NB4 (cell line): ENCODE results near the gene ALKBH6.

Experiments
- DNase-seq: peaks from one replicate; pipeline ENCODE4 v3.0.0; 2010; ENCODE audit warnings: low read depth
- H3K4me3 ChIP-seq: one replicate; pipeline ENCODE4 v1.5.1; 2011; ENCODE audit warnings: mild to moderate bottlenecking, low read depth, low read length, moderate library complexity
- MYC ChIP-seq: IDR thresholded peaks from 2 replicates; pipeline ENCODE4 v1.6.1; 2011; ENCODE audit warnings: low read depth, low read length
- POLR2A ChIP-seq: IDR thresholded peaks from 2 replicates; pipeline ENCODE4 v1.6.1; 2011; ENCODE audit warnings: mild to moderate bottlenecking; ENCODE audit not compliant: insufficient read length; ENCODE audit errors: extremely low read depth
- TF ChIP-seq, protein P1 (sequence below): IDR thresholded peaks from 2 replicates; pipeline ENCODE4 v1.6.1; 2011; ENCODE audit warnings: low read depth, low read length
- TF ChIP-seq, protein P2 (sequence below): IDR thresholded peaks from one replicate; pipeline ENCODE4 v1.5.1; 2012; ENCODE audit warnings: low read depth, low read length

ALKBH6 gene

DNA sequence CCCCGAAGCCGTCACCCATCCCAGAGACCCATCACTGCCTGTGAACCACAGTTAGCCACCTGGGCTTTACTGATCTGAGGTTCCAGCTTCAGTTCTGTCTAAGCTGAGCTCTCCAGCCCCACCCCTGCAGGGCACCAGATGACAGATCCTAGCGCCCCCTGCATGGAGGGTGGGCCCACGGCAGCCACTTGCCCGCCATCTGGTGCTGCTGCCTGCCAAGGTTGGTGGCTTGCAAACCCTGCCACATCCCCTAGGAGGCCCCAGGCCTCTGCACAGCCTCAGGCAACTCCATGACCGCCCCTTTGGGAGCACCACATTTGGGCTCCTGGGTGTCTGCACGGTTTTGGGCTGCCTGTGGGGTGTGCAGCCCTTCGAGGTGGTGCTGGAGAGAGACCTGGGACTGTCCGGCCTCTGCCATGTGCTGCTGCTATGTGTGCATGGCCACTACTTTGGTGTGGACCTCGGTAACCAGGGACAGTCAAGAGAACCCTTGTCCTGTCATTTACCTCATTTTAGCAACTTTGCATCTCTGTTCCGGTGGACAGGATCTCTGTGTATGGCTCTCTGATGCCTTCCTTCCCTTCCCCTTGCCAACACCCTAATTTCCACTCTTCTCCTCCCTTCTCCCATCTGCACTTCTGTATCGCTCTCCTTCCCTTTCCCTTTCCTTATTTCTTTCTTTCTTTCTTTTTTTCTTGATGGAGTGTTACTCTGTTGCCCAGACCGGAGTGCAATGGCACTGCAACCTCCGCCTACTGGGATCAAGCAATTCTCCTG is 36.4 kb downstream of the ALKBH6 start:
- DNase-seq, result peak; percentile 65
- no peak overlapping the region for H3K4me3 ChIP-seq
- TF ChIP-seq, protein P1, sequence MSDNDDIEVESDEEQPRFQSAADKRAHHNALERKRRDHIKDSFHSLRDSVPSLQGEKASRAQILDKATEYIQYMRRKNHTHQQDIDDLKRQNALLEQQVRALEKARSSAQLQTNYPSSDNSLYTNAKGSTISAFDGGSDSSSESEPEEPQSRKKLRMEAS, result no peak
- TF ChIP-seq MYC (no peak), POLR2A (no peak)
- TF ChIP-seq, protein P2, sequence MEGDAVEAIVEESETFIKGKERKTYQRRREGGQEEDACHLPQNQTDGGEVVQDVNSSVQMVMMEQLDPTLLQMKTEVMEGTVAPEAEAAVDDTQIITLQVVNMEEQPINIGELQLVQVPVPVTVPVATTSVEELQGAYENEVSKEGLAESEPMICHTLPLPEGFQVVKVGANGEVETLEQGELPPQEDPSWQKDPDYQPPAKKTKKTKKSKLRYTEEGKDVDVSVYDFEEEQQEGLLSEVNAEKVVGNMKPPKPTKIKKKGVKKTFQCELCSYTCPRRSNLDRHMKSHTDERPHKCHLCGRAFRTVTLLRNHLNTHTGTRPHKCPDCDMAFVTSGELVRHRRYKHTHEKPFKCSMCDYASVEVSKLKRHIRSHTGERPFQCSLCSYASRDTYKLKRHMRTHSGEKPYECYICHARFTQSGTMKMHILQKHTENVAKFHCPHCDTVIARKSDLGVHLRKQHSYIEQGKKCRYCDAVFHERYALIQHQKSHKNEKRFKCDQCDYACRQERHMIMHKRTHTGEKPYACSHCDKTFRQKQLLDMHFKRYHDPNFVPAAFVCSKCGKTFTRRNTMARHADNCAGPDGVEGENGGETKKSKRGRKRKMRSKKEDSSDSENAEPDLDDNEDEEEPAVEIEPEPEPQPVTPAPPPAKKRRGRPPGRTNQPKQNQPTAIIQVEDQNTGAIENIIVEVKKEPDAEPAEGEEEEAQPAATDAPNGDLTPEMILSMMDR, result peak; percentile 30

DNA sequence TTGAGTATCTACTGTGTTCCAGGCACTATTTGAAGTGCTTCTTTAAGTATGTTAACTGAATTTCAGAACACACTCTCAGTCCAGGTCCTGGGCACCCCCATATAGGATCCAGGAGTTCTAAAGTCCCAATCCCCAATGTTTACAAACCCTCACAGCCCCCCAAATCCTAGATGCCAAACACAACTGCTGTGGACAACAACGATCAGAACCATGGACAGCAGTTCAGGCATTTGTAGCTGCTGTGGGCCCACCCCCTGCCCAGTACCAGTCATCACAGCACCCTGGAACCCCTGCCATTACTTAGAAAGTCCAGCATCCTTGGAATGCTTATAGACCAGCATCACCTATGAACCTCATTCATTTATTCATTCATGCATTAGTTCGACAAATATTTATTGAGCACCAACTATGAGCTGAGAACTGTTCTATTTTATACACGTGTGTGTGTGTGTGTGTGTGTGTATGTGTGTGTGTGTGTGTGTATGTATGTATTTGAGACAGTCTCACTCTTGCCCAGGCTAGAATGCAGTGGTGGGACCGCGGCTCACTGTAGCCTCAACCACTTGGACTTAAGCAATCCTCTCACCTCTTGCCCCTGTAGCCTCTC is 38.3 kb downstream of the ALKBH6 start:
- peak; percentile 30 for DNase-seq
- TF ChIP-seq POLR2A, result no peak
- TF ChIP-seq, protein P2, result no peak
- TF ChIP-seq, protein P1, result no peak
- TF ChIP-seq MYC, result no peak
- no peak overlapping the region for H3K4me3 ChIP-seq

DNA sequence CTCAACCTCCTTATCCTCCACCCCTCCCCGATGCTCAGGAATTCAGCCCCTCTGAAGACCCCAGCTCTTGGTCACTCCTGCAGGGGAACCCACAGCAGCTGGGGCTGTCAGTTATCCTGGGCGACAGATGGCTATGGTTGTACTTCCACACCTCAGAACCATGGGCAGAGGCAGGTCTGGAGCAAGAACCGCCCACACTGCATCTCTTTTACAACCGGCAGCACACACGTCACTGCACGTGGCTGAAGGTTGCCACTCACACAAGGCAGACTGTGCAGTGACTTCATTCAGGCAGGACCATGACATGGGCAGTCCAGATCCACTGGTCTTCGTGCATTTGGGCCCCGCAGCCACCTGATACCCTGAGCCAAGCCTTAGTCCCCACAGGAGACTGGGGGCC is 40.5 kb downstream of the ALKBH6 start:
- H3K4me3 ChIP-seq, result no peak overlapping the region
- peak; percentile 12 for DNase-seq
- no peak for TF ChIP-seq POLR2A
- TF ChIP-seq, protein P1, result peak; percentile 53

DNA sequence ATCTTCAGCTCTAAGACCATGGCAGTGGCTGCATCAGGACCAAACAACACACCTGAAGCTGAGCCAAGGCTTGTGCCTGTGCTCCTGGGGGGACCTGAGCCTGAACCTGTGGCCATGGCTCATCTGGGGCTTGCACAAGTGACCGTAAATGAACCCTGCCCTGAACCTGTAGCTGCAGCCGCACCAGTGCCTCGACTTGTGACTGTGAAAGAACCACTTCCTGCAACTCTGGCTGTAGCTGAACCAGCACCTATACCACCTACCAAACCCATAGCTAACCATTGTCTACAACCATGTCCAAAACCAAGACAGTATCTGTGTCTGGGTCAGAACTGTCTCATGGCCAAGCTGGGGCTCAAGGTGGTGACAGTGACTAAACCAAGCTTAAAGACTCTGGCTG is 47.2 kb downstream of the ALKBH6 start:
- DNase-seq, result no peak
- TF ChIP-seq POLR2A, result no peak
- no peak for TF ChIP-seq MYC
- TF ChIP-seq, protein P1, result no peak
- TF ChIP-seq, protein P2, result no peak
- no peak overlapping the region for H3K4me3 ChIP-seq

DNA sequence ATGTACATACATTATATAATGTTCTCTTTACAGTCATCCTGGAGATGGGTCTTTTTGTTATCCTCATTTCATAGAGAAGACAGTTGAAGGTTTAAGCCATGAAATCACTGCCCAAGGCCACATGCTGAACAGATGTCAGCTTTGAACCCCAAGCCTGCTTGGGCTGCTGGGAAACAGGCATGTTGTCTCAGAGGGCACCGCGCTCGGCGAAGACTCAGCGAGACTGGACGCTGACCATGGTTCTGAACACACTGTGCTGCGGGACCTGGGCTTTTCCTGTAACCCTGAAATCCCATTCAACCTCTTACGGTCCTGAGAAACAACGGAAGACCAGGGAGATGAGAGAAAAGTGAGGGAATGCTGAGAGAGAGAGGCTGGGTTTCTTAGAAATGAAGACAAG is 50.5 kb downstream of the ALKBH6 start:
- DNase-seq, result peak; percentile 46
- TF ChIP-seq, protein P1, result 0 out of 2 replicates have a peak, but pooled peaks have one; percentile 50
- no peak for TF ChIP-seq POLR2A
- no peak overlapping the region for H3K4me3 ChIP-seq

DNA sequence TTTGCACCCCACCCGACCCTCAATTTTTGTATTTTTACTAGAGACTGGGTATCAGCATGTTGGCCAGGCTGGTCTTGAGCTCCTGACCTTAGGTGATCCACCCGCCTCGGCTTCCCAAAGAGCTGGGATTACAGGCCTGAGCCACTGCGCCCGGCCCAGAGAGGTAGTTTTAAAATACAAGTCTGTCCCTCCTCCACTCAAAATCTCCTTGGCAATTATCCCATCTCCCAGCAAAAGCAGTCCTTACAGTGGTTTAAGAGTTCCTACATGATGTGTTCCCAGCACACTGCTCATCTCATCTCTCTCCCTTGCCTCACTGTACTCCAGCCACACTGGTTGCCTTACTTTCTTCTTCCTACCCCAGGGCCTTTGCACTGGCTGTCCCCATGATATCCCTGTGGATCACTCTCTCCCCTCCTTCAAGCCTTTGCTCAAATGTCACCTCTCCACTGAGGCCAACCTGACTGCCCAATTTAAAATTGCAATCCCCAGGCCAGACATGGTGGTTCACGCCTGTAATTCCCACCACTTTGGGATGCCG is 53.5 kb downstream of the ALKBH6 start:
- no peak for TF ChIP-seq MYC
- TF ChIP-seq, protein P2, result no peak
- TF ChIP-seq, protein P1, result no peak
- TF ChIP-seq POLR2A, result no peak
- H3K4me3 ChIP-seq, result no peak overlapping the region
- no peak for DNase-seq
